ENCODE data around the gene RBM4. TPM values are rescaled to one million over a fixed set of nuclear protein-coding genes. Genes with fewer than 3 reads are reported as not detected.
A peak's percentile ranks its signal among the peaks of the same experiment; 100 is the strongest.
"Not testable (repeated sequence)": the region's sequence is repeated elsewhere in the genome, so short reads cannot be mapped to it uniquely, and the experiment has no call there.

RBM4 gene, protein sequence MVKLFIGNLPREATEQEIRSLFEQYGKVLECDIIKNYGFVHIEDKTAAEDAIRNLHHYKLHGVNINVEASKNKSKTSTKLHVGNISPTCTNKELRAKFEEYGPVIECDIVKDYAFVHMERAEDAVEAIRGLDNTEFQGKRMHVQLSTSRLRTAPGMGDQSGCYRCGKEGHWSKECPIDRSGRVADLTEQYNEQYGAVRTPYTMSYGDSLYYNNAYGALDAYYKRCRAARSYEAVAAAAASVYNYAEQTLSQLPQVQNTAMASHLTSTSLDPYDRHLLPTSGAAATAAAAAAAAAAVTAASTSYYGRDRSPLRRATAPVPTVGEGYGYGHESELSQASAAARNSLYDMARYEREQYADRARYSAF
- 168 and 174 TPM in 2 replicates for total RNA-seq

DNA sequence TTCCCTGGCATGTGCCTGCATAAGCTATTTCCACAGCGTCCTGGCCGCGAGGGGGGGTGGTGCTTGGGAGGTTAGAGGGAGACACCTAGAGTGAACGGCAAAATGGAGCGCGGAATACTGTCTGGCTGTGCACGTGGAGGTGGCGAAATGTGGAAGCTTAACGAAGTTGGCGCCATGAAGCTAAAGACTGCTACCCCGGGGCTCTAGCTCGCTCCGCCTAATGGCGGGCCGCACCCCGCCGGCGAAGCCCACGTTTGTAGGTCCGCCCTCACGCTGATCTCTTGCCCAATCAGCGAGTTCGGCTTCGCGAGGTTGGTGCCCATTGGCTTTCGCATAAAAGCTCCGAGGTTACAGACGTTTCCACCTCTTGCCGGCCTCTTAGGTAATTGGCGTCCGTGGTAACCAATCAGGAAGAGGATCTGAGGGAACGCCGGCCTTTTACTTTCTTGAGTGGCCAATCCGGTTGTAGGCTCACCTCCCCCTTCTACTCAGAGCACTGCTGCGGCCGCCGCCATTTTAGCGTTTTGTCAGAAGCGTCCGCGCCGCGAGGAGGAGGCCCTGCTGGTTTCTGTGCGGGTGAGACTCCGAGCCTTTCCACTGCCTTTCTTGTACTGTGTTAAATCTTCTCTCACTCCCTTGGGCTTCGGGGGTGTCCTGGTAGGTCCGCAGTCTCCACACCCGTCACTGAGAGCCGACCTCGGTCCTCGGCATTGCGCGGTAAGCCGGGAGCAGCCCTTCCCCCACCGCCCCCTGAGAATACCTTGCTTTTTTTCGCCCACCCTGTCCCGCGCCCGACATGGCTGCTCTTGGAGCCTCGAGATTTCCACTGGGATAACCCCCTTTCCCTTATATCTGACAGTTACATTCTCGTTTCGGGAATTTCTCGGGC lies at the start of gene RBM4:
Gene RBM4, plus strand, starts transcription at position 527 of the 889 bp plus-strand sequence. CDS start 1,009 bp downstream, outside the sequence.
- TF ChIP-seq, protein P1, sequence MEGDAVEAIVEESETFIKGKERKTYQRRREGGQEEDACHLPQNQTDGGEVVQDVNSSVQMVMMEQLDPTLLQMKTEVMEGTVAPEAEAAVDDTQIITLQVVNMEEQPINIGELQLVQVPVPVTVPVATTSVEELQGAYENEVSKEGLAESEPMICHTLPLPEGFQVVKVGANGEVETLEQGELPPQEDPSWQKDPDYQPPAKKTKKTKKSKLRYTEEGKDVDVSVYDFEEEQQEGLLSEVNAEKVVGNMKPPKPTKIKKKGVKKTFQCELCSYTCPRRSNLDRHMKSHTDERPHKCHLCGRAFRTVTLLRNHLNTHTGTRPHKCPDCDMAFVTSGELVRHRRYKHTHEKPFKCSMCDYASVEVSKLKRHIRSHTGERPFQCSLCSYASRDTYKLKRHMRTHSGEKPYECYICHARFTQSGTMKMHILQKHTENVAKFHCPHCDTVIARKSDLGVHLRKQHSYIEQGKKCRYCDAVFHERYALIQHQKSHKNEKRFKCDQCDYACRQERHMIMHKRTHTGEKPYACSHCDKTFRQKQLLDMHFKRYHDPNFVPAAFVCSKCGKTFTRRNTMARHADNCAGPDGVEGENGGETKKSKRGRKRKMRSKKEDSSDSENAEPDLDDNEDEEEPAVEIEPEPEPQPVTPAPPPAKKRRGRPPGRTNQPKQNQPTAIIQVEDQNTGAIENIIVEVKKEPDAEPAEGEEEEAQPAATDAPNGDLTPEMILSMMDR (IDR thresholded peaks at IDR 0.05; ENCODE audit: insufficient read depth, low read length, poor library complexity, severe bottlenecking), result no peak
- H3K36me3 ChIP-seq (ENCODE audit: control insufficient read depth, insufficient read depth, low read length), result no peaks in the 10 kb centered on the region
- H3K27me3 ChIP-seq (ENCODE audit: control insufficient read depth, insufficient read depth, low read length), result no peaks in the 10 kb centered on the region
- peak within 1 kb of the TSS; percentile 93 for H3K4me3 ChIP-seq (ENCODE audit: low read depth, low read length)
- peak; percentile 98 for DNase-seq (ENCODE audit: low read depth)

DNA sequence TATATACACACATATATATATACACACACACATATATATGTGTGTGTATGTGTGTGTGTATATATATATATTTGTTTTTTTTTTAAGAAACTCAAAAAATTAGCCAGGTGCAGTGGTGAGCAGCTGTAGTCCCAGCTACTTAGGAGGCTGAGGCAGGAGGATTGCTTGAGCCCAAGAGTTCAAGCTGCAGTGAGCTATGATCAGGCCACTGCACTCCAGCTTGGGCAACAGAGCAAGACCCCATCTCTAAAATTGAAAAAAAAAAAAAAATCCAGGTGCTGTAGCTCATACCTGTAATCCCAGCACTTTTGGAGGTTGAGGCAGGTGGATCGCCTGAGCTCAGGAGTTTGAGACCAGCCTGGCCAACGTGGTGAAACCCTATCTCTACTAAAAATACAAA lies 49.2 kb upstream of the RBM4 start:
- not testable (repeated sequence) for H3K36me3 ChIP-seq (ENCODE audit: control insufficient read depth, insufficient read depth, low read length); H3K4me3 ChIP-seq (ENCODE audit: low read depth, low read length); H3K27me3 ChIP-seq (ENCODE audit: control insufficient read depth, insufficient read depth, low read length); DNase-seq (ENCODE audit: low read depth)

DNA sequence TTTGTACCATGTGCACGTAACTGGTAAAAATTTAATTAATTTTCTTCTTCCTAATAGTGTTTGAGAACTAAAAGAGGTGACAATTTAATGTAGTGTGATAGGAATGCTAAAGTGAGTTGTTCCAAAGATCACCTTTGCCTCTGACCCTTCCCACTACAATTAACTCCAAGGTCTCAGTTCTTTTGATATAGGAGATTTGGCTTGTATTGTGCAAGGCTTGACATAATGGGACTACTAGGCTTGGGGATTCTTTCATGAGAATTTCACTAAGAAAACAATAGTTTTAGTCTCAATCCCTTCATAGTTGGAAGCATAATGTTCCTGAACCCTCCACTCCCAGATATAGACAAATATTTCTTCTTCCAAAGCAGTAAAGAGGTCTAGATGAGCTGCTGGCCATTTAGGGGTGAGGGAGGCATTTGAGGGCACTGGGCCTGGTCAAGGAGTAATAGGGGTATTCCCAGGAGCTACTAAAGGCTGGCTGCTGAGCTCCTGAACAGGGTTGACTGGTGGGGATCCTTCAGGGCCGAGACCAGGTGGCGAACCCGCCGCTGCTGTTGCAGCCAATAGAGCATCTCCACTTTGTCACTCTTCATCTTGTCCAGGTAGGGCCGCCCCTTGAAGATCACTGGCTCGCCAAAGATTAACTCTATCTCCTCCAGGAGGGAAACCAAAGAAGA lies 48.4 kb upstream of the RBM4 start:
- H3K4me3 ChIP-seq (ENCODE audit: low read depth, low read length), result no peak overlapping the region
- TF ChIP-seq, protein P1 (IDR thresholded peaks at IDR 0.05; ENCODE audit: insufficient read depth, low read length, poor library complexity, severe bottlenecking), result no peak
- H3K27me3 ChIP-seq (ENCODE audit: control insufficient read depth, insufficient read depth, low read length), result no peaks in the 10 kb centered on the region
- DNase-seq (ENCODE audit: low read depth), result no peak
- H3K36me3 ChIP-seq (ENCODE audit: control insufficient read depth, insufficient read depth, low read length), result no peaks in the 10 kb centered on the region

DNA sequence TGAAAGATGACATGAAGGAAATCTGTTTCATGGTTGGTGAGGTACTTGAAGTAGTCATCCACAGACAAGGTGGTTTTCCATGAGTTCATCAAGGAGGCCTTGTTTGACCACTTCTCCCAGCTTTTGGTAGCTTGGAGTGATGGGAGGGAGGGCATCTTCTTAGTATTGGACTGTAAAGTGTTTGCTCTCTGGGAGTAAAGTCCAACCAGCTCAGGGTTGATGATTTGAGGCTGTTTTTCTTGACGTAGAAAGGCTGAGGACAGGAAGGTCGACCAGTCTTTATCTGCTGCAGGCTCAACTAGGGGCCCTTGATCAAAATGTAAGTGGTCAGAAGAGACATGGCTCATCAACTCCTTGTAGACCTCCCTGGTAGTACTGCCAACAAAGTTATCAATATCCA lies 47.3 kb upstream of the RBM4 start:
- no peaks in the 10 kb centered on the region for H3K27me3 ChIP-seq (ENCODE audit: control insufficient read depth, insufficient read depth, low read length)
- no peak for DNase-seq (ENCODE audit: low read depth)
- TF ChIP-seq, protein P1 (IDR thresholded peaks at IDR 0.05; ENCODE audit: insufficient read depth, low read length, poor library complexity, severe bottlenecking), result no peak
- no peak overlapping the region for H3K4me3 ChIP-seq (ENCODE audit: low read depth, low read length)
- H3K36me3 ChIP-seq (ENCODE audit: control insufficient read depth, insufficient read depth, low read length), result no peaks in the 10 kb centered on the region

DNA sequence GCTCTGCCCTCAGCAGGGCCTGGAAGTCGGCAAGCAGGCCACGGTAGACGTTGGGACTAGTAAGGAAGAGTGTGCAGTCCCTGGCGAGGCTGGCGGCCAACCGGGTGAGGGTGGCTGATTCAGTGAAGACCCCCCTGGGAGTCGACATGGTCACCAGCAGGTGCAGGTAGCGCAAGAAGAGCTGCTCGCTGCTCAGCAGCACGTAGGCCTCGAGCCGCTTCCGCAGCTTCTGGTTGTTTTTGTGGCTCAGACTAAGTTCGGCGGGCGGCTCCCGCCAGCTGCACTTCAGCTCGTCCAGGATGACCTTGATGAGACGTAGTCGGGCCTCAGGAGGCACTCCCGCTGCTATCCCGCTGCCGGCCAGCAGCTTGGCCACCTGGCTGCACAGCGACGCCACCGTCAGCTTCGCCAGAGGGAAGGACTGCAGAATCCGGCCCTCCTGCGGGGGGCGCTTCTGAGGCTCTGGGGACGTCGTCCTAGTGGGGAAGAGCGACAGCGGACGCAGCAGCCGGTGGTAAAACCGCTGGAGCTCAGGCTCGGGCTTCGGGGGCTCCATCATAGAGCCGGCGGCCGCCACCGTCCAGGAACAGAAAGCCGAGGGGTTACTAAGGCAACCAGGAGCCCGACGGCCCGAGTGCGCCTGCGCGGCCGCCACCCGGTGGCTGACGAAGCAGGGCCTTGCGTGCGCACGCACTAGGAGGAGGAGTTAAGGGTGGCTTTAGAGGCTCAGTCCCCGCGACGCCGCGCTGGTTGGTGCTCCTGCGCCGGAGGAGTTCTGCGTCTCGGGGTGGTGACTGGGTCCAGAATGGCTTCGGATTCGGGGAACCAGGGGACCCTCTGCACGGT lies 45.8 kb upstream of the RBM4 start, which contains the start of the genes CCDC87 and CCS:
Gene CCDC87, minus strand, starts transcription at position 607 of the 846 bp plus-strand sequence. Its CDS starts 48 bp downstream, at position 559.
Gene CCS, plus strand, starts transcription at position 729 of the 846 bp plus-strand sequence. Its CDS starts 77 bp downstream, at position 806.
- H3K36me3 ChIP-seq (ENCODE audit: control insufficient read depth, insufficient read depth, low read length), result no peaks in the 10 kb centered on the region
- TF ChIP-seq, protein P1 (IDR thresholded peaks at IDR 0.05; ENCODE audit: insufficient read depth, low read length, poor library complexity, severe bottlenecking), result peak; percentile 72
- H3K27me3 ChIP-seq (ENCODE audit: control insufficient read depth, insufficient read depth, low read length), result no peaks in the 10 kb centered on the region
- H3K4me3 ChIP-seq (ENCODE audit: low read depth, low read length), result peak within 1 kb of the TSS; percentile 75
- DNase-seq (ENCODE audit: low read depth), result peak; percentile 75

All from kidney epithelial cell (primary cell).